ENCODE measurements around the gene PAGE2.
"Not testable (repeated sequence)": the region's sequence is repeated elsewhere in the genome, so short reads cannot be mapped to it uniquely, and the experiment has no call there.

Gene PAGE2

GRCh38 chrX:55056820-55057674, 31.8 kb upstream of the PAGE2 start:
- H3K79me2 ChIP-seq (ENCODE audit: insufficient read depth, low read length): no peaks in the 10 kb centered on the region
- no peaks in the 10 kb centered on the region for H3K9me3 ChIP-seq (ENCODE audit: insufficient read depth, low read depth, low read length)
- no peaks in the 10 kb centered on the region for H3F3A ChIP-seq (ENCODE audit: low read depth)
- no peak overlapping the region for H3K9ac ChIP-seq (ENCODE audit: low read depth, low read length, poor library complexity, severe bottlenecking)
- H4K20me1 ChIP-seq (ENCODE audit: insufficient read depth, low read length, poor library complexity, severe bottlenecking): no peaks in the 10 kb centered on the region
- TF ChIP-seq CTCF (conservative IDR thresholded peaks at IDR 0.05; ENCODE audit: low read length): no peak
- no peak for TF ChIP-seq EZH2phosphoT487 (IDR thresholded peaks at IDR 0.05; ENCODE audit: borderline replicate concordance)
- H3K36me3 ChIP-seq (ENCODE audit: insufficient read depth, low read length): no peaks in the 10 kb centered on the region
- H3K27me3 ChIP-seq (ENCODE audit: insufficient read depth, low read length, poor library complexity, severe bottlenecking): no peaks in the 10 kb centered on the region
- peak overlapping the region; percentile 60 for H2AFZ ChIP-seq (ENCODE audit: low read length)
- peaks cover 5% of the 10 kb centered on the region for H3K4me1 ChIP-seq (ENCODE audit: insufficient read depth, low read length, poor library complexity, severe bottlenecking)
- peak overlapping the region; percentile 77 for H3K4me2 ChIP-seq (ENCODE audit: low read depth, low read length, poor library complexity, severe bottlenecking)
- H3K9me2 ChIP-seq (replicated peaks; ENCODE audit: low read depth, low read length): no peaks in the 10 kb centered on the region
- peak overlapping the region; percentile 52 for H3K4me3 ChIP-seq (ENCODE audit: low read length, poor library complexity, severe bottlenecking)

- Histone ChIP-seq H3K79me2 (ENCODE audit: insufficient read depth, low read length) (no peaks in the 10 kb centered on the region), H3K4me1 (ENCODE audit: insufficient read depth, low read length, poor library complexity, severe bottlenecking) (peaks cover 5% of the 10 kb centered on the region), H3K4me3 (ENCODE audit: low read length, poor library complexity, severe bottlenecking) (peak overlapping the region; percentile 52), H2AFZ (ENCODE audit: low read length) (peak overlapping the region; percentile 60; the same call in 1 of the 2 replicates), H3F3A (ENCODE audit: low read depth) (no peaks in the 10 kb centered on the region), H3K9ac (ENCODE audit: low read depth, low read length, poor library complexity, severe bottlenecking) (no peak overlapping the region), H3K9me3 (ENCODE audit: insufficient read depth, low read depth, low read length) (no peaks in the 10 kb centered on the region), H3K9me2 (replicated peaks; ENCODE audit: low read depth, low read length) (no peaks in the 10 kb centered on the region), H3K36me3 (ENCODE audit: insufficient read depth, low read length) (no peaks in the 10 kb centered on the region), H4K20me1 (ENCODE audit: insufficient read depth, low read length, poor library complexity, severe bottlenecking) (no peaks in the 10 kb centered on the region), H3K27me3 (ENCODE audit: insufficient read depth, low read length, poor library complexity, severe bottlenecking) (no peaks in the 10 kb centered on the region), H3K4me2 (ENCODE audit: low read depth, low read length, poor library complexity, severe bottlenecking) (peak overlapping the region; percentile 77)
- TF ChIP-seq EZH2phosphoT487 (IDR thresholded peaks at IDR 0.05; ENCODE audit: borderline replicate concordance) (no peak), CTCF (conservative IDR thresholded peaks at IDR 0.05; ENCODE audit: low read length) (peak; percentile 73)
Observed at GRCh38 chrX:55057675-55058249, 31.1 kb upstream of the PAGE2 start.

DNA sequence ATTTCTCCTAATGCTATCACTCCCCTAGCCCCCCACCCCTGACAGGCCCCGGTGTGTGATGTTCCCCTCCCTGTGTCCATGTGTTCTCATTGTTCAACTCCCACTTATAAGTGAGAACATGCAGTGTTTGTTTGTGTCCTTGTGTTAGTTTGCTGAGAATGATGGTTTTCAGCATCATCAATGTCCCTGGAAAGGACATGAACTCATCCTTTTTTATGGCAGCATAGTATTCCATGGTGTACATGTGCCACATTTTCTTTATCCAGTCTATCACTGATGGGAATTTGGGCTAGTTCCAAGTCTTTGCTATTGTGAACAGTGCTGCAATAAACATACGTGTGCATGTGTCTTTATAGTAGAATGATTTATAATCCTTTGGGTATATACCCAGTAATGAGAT, 21.6 kb upstream of the PAGE2 start:
- H2AFZ ChIP-seq (ENCODE audit: low read length); H3K79me2 ChIP-seq (ENCODE audit: insufficient read depth, low read length); H3K9ac ChIP-seq (ENCODE audit: low read depth, low read length, poor library complexity, severe bottlenecking); H3K4me2 ChIP-seq (ENCODE audit: low read depth, low read length, poor library complexity, severe bottlenecking); H3K9me2 ChIP-seq (replicated peaks; ENCODE audit: low read depth, low read length); H3F3A ChIP-seq (ENCODE audit: low read depth); H3K36me3 ChIP-seq (ENCODE audit: insufficient read depth, low read length); H3K4me1 ChIP-seq (ENCODE audit: insufficient read depth, low read length, poor library complexity, severe bottlenecking); H4K20me1 ChIP-seq (ENCODE audit: insufficient read depth, low read length, poor library complexity, severe bottlenecking); H3K9me3 ChIP-seq (ENCODE audit: insufficient read depth, low read depth, low read length); H3K4me3 ChIP-seq (ENCODE audit: low read length, poor library complexity, severe bottlenecking); H3K27me3 ChIP-seq (ENCODE audit: insufficient read depth, low read length, poor library complexity, severe bottlenecking): not testable (repeated sequence)

Data from Loucy (cell line).